NCI-H82 (cell line): Measurements from ENCODE around the gene CNTRL.
"Not testable (repeated sequence)": the region's sequence is repeated elsewhere in the genome, so short reads cannot be mapped to it uniquely, and the experiment has no call there.

ENCODE experiments used
- DNase-seq: peaks from one replicate; lab custom pipeline; 2025; lab: John Stamatoyannopoulos, UW

Gene CNTRL

DNA sequence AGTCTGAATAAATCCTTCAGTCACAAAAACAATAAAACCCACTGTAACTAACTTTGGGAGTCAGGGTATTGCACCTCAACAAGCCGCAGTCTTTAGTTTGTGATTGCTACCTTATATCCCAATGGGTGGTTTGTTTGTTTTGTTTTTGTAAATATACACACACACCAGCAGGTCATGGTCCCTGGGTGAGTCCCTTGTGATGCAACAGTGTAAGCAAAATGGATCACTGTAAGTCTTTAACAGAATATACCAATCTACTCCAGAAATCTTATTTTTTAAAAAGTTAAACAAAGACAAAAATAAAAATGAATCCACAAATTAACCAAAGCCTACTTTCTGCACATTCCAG, 104.6 kb downstream of the CNTRL start:
- not testable (repeated sequence) for DNase-seq

DNA sequence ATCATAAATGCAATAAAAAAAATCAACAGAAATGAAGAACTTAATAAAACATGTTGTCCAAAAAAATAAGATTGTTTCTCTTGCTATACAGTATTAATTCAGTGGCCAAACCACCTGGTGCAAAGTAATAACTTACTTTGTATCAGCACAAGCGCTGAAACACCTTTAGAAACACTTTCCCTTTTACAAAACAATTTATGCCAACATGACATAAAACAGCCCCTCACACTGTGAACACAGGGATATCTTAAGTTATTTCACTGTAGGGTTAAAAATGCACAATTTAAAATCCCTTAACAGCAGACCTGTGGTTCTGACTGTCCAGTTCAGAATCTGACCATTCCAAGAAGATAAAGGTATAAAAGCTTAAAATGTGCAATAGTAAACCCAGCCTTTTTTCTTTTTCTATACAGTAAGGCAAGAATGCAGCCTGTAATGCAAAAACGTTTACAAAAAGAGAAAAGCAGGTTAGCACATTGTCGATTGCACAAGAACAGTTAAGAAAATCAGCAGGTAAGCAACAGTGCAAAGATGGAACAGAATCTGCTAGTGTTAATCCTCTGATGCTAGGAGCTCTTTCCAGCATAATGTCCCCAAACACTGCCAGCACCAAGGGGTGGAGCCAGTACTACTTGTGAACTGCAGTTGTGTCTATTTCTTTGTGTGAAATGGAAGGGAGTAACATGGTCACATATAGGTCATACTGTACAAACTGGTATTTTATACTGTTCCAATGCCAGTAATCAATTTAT, 105.4 kb downstream of the CNTRL start:
- peak; percentile 55 for DNase-seq

DNA sequence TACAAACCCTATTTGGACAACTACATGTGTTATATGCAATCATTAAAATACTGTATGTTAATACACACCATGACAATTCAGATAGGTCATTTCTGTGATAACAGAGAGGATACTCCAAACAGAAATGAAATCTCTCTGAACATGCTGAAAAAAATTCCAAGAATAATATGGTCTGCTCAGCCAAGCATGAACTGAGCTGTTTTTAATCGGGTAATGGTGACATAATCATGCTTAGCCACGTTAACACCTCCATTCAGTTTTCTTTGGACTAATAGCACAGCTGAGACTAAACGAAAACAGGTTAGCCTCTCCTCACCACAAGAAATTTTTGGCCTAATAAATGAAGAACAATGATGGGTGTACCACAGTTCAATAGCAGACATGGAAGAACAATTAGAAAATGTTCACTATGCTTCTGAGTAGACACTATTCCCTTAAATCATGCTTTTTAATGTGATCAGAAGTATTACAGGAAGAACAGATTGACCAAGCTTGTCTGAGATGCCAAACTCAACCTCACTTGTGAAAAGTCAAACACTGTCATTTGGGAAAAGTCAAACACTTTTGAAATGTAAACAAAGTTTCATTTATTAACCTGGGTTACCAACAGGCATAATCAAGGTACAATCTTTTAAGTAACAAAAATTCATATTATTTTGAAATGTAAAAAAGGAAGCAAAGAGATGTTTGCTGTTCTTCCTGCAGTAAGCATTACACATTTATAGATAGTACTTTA, 107.5 kb downstream of the CNTRL start:
- DNase-seq, result peak; percentile 58

DNA sequence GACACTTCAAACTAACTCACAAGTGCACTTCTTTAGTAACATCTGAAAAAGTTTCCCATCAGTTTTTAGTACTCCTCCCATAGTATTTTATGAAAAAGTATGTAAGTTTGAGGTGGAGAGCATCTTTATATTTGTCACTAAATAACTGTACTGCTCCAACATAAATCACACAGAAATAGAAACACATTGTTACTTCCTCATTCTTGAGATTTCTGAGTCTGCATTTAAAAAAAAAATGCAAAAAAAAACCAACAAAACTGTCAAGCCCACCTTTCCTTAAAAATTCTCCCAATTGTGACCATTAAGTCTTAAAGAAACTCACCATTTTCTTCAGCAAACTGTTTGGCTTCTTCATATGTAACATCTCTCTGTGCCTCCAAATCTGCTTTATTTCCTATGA, 108.2 kb downstream of the CNTRL start:
- DNase-seq, result no peak

DNA sequence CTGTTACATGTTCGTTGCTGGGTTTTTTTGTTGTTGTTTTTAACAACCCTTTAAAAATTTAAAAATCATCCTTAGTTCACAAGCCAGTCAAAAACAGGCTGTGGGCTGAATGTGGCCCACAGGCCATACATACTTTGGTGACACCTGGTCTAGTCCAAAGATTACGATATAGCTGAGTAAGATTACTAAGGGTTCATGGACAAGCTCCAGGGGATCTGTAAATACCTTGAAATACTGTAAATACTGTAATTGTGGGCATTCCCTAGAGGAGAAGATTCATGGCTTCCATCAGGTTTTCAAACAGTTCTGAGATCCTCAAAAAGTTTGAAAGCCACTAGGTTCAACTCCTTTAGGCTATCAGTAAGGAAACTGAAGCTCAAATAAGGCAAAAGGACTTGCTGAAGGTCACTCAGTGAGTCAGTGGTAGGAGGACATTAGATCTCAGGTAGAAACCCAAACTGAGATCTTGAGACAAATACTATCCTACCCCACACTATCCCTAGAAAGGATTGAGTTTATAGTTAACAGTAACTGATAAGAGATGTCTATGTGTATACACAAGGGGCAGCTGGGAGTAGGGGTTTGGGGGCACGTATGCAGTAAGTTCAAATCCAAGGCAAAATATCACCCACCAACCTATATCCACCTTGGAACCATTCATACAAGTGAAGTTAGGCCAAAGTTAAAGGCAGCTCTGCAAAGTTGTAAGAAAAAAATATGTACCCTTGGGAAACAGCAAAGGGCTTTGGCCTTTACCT, 109.1 kb downstream of the CNTRL start:
- DNase-seq, result no peak

DNA sequence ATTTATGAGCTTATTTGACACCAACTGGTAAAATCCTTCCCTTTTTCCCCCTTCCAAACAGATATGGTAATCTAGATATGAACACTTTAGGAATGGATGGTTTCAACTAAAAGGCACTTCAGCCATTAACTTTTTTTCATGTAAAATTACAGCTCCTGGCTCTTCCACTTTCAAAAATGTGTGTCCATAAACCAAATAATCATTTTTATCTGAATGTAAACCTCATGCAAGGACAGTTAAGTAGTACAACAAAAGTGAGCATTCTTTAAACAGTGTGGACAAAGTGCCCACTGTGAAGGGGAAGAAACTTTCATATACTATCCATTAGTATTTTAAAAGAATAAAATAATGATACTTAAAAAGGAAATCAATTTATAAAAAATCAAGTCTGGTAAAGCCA, 109.7 kb downstream of the CNTRL start:
- DNase-seq, result no peak

DNA sequence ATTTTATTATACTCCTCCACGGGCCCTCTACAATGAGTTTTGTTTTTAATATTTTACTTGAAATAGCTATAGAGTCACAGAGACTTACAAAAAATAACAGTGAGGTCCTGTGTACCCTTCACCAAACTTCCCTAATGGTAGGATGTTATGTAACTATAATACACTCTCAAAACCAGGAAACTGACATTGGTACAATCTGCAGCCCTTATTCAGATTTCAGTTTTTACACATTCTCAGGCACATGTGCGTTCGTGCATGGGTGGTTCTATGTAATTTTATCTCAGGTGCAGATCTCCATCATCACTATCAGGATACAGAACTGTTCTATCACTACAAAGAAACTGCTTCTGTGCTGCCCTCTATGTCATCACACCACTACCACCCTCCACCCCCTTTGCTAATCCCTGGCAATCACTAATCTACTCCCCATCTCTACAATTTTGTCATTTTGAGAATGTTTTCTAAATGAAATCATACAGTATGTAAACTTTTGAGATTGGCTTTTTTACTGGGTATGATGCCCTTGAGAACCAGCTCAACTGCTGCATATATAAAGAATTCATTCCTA, 110.5 kb downstream of the CNTRL start:
- DNase-seq, result no peak

DNA sequence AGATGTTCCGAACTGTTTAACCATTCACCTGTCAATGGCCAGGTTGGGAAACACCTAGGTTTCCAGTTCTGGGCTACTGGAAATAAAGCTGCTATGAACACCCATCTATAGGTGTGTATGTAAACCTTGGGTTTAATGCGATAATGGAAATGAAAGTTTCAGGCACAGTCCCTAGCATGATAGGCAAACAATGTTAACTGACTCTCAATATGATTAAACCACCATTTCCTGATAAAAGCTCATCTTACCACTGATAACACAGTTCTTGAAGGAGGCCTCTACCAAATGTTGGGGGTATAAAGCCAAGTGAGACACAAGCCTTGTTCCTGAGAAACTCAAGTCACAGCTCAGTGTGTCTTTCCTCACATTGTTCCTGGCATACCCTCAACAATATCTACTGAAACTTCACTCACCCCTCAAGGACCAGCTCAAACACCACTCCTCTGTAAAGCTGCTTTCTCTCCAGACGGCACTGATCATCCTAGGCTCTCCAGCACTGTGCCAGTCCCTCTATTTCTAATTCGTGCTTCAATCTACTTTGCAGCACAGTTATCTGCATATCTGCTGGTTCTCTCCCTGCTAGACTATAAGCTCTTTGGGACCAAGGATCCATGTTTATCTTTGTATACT, 111.1 kb downstream of the CNTRL start:
- no peak for DNase-seq

DNA sequence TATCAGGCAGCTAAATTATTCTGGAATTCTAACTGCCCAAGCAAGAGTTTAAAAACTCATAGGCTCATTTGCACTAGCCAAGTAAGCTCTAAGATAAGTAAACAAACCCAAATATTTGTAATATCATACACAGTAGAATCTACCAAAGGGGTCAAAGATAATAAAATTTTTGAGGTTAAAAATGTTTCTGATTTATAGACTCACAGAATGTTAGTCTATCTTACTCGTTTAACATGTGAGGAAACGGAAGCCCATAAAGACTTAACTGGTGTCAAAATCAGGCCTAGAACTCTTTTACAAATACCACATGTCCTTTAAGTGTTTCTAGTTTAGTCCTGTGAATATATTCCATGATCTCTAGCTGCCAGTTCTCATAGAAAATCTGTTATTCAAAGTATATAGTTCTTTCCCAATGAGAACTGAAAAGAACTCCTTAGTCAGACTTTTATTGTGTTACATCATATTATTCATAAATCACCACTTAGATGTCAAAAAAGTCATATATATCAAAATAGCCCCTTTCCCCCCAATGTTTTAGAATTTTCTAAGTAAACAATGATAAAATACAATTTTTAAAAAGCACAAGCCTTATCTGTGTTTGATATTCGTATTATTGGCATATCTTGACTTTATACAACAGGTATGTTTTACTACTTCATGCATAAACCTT, 113.0 kb downstream of the CNTRL start:
- DNase-seq, result no peak

DNA sequence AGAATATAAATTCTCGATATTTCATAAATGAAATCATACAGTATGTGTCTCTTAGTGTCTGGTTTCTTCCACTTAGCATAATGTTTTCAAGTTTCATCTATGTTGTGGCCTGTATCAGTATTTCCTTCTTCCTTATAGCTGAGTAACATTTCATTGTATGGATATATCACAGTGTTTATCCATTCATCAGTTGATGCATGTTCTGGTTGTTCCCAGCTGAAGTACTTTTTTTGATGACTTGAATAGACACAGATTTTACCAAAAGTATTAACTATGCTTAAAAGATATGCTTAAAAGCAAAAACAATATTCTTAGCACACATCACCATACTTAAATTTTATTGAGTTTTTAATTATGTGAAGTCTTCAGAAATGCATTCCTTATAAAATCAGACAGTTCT, 114.3 kb downstream of the CNTRL start:
- no peak for DNase-seq

DNA sequence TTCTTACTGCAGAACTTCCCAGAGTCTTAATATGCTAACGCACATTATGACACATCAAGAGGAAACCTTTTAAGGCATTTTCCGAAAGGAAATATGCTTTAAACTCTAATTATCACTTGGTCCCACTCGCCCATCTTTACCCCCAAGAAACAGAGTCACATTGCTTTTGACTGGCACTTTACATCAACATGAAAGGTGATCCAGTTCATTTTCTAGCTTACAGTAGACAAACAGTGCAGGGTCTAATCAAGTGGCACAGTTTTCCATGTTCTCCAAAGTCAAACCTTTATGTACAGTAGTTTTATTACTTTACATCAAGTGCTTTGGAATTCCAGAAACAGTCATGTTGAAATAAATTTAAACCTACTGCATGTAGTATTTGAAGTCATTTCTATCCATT, 114.9 kb downstream of the CNTRL start:
- no peak for DNase-seq

DNA sequence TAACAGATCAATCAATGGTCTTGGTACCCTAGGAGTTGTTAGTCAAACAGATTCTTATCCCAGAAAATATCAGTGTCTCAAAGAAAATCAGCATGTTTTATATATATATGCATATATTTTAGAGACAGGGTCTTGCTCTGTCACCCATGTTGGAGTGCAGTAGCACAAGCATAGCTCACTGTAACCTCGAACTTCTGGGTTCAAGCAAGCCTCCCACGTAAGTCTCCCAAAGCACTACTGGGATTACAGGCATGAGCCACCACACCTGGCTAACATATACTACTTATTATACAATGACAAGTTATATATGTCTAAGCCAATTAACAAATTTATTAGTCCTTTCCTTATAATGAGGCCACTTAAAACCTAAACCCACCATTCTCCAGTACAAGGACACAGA, 116.5 kb downstream of the CNTRL start:
- DNase-seq, result peak; percentile 30

DNA sequence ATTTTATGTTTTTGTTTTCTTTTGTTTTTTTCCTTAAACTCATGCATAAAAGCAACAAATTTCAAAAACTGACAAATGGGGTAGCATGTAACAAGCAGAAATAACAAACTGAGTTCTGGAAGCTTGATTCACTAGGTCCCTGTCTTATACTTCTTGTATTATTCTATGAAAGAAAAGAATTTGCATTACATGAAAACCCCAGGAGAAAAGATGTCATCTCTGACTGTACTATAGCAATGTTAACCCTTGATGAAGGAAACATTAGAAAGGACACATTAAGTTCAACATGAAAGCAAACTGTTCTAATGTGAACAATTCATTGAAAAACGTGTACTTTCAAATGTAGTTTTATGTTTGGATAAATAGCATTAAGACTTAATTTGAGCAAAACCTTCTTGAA, 117.8 kb downstream of the CNTRL start:
- DNase-seq, result no peak

DNA sequence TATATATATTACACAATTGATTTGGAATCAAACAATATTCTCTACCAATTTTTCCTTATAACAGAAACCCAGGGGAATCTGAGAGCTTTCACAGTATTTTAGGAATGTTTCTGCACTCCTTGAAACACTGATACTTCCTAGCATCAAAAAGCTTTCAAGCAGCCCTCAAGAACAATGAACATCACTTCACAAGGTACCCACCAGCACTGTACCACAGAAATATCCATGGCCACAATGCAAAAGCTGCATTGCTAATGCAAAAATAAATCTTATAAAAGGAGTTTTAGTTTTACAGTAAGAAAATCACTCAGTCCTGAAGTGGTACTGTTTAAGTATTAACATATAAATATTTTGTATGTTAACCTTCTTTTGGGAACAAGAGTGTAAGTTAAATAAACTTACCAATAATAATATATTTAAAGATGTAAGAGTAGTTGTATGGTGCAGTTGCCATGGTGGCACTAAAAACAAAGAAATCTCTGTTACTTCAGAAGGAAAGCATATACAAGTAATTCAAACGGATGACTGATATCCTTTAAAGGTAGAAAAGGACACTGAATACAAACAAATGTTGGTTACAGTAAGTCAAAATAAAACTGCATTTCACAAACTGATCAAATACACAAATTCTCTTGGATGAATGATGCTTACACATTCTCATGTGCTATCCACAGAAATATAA, 118.3 kb downstream of the CNTRL start:
- DNase-seq, result no peak

DNA sequence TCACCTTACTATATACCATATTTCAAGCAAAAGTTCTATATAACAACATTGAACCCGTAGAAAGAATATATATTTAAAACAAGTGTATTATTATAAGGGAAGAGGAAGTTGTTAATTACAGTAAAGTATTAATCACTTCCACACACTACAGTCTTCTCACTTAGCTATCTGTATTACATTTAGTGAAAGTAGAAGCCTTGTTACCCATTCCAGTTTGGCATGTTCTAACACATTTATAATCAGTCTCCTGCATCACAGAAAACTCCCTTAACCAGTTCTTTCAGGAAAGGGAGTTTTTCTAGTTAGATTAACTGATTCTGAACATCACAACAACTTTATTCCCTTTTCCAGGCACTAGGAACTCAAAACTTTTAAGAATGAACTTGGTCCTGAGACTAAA, 120.0 kb downstream of the CNTRL start:
- no peak for DNase-seq

DNA sequence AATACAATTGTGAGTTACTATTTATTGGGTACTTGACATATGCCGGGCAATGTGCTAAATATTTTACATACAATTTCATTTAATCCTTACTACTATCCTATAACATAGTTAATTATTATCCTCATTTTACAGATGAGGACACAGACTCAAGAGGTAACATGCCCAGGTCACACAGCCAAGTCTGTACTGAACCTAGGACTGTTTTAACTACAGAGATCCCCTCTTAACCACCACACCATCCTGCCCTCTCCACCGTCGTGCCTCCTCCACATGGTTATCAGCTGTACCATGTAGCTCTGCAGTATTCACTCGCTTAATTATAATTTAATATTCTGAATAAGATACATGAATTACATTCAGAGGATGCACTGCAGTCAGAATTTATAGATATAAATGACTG, 121.6 kb downstream of the CNTRL start:
- DNase-seq, result peak; percentile 19

DNA sequence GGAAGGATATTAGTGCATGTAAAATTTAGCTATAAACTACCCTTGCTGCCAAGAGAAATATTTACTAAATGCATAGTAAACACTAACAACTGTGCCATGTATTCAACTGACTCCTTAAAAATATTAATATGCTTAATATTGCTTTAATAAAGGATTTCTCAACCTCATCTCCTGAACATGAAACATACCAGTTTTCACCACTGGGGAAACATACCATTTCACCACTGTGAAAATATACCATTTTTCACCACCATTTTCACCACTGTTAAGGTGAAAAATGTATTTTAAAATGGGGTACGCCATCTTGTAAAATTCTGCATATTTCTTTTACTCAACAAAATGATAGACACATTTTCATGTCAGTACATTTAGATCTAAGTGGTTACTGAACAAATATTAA, 122.4 kb downstream of the CNTRL start:
- DNase-seq, result no peak

DNA sequence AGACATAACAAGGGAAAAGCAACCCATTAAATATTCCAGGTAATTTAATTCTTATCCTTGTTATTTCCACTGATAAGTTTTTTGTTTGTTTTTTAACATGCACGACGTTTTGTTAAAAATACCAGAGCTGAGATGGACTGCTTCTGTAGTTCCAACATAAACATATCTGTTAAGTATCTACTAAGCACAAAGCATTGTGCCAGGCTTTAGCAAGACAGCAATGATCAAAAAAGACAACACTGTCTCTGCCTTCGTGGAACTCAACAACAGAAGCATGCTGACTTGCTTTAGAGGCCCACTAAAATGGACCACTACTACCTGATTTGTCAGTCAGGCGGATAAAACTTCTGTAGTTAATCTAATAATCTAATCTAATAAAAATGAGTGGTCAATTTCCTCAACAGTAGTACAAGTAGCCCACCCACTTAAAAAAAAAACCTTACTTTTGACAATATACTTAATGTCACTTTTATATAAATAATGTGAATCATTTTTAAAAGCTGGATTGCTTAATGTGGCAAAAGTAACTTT, 123.8 kb downstream of the CNTRL start:
- peak; percentile 26 for DNase-seq

DNA sequence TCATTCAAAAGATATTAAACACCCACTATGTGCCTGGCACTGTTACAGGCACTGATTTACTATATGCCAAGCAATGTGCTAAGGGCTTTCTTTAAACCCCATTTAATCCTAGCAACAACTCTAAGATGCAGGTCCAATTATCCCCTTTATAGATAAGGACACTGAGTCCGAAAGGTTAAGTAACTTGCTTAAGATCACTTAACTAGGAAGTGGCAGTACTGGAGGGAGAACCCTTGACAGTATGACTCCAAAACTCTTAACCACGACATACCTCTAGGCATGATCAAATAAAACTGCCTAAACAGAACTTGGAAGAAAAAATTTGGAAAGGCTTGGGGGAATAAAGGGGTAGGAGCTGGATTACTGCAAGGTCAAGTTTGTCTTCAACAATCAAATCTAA, 125.2 kb downstream of the CNTRL start:
- DNase-seq, result peak; percentile 68

DNA sequence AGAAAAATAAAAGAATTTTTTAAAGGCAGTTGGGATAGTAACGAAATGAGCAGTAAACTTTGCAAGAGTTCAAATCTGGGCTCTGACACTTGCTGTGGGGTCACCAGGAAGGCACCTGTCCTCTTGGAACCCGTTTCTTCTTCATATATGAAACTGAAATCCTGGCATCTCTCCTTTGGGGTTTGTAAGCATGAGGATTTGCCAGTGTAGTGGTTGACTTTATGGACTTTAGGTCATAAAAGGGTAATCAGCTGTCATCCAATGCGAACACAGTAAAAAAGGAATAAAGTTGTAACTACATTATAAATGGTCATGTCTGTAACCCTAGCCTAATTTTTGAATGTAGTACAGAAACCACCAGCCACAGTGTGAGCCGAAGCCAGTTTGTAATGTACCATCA, 125.6 kb downstream of the CNTRL start:
- DNase-seq, result no peak
